NT2/D1 (cell line): ENCODE data around the gene DNTTIP2.
"Not testable (repeated sequence)": the region's sequence is repeated elsewhere in the genome, so short reads cannot be mapped to it uniquely, and the experiment has no call there.

Experiments
- DNase-seq: peaks from one replicate; pipeline ENCODE4 v3.0.0-alpha.2; 2011; ENCODE audit warnings: low read depth, low spot score
- H3K27me3 ChIP-seq: 2 replicates; pipeline ENCODE4 v1.6.0; 2011; ENCODE audit warnings: mild to moderate bottlenecking; ENCODE audit not compliant: insufficient read length, insufficient read depth
- H3K36me3 ChIP-seq: 2 replicates; pipeline ENCODE4 v1.6.1; 2011; ENCODE audit warnings: mild to moderate bottlenecking, low read length, mixed read lengths; ENCODE audit not compliant: insufficient read depth, insufficient read length
- H3K4me1 ChIP-seq: 2 replicates; pipeline ENCODE4 v1.5.1; 2011; ENCODE audit not compliant: insufficient read depth, insufficient read length
- H3K4me3 ChIP-seq: 2 replicates; pipeline ENCODE4 v1.5.1; 2011; ENCODE audit warnings: low read depth; ENCODE audit not compliant: insufficient read length
- H3K9ac ChIP-seq: 2 replicates; pipeline ENCODE4 v1.6.0; 2011; ENCODE audit warnings: low read depth; ENCODE audit not compliant: insufficient read length
- H3K9me3 ChIP-seq: 2 replicates; pipeline ENCODE4 v1.5.1; 2011; ENCODE audit warnings: mild to moderate bottlenecking, low read length; ENCODE audit not compliant: insufficient read depth
- SUZ12 ChIP-seq: IDR thresholded peaks from 2 replicates; pipeline ENCODE4 v1.6.1; 2011; ENCODE audit not compliant: insufficient read length, insufficient read depth; ENCODE audit errors: extremely low read depth
- YY1 ChIP-seq: IDR thresholded peaks from 2 replicates; pipeline ENCODE4 v1.6.1; 2011; ENCODE audit not compliant: insufficient read length, insufficient read depth
- ZNF274 ChIP-seq: IDR thresholded peaks from 2 replicates; pipeline ENCODE4 v1.6.1; 2011; ENCODE audit warnings: mild to moderate bottlenecking, low read depth, low read length

DNTTIP2 gene

GRCh38 chr1:93839307-93839706, 39.7 kb downstream of the DNTTIP2 start:
- Histone ChIP-seq H3K9ac (no peak overlapping the region), H3K36me3 (peaks cover 27% of the 10 kb centered on the region), H3K27me3 (no peaks in the 10 kb centered on the region), H3K4me1 (no peaks in the 10 kb centered on the region), H3K9me3 (peaks cover 32% of the 10 kb centered on the region; the same call in 1 of the 2 replicates), H3K4me3 (no peak overlapping the region)
- TF ChIP-seq ZNF274 (no peak), SUZ12 (no peak), YY1 (no peak)
- DNase-seq, result no peak

GRCh38 chr1:93837961-93838360, 41.0 kb downstream of the DNTTIP2 start:
- Histone ChIP-seq H3K9me3 (peaks cover 43% of the 10 kb centered on the region), H3K4me3 (no peak overlapping the region), H3K4me1 (no peaks in the 10 kb centered on the region), H3K36me3 (peaks cover 27% of the 10 kb centered on the region), H3K27me3 (no peaks in the 10 kb centered on the region), H3K9ac (no peak overlapping the region)
- TF ChIP-seq SUZ12 (no peak), YY1 (no peak), ZNF274 (no peak)
- no peak for DNase-seq

DNA sequence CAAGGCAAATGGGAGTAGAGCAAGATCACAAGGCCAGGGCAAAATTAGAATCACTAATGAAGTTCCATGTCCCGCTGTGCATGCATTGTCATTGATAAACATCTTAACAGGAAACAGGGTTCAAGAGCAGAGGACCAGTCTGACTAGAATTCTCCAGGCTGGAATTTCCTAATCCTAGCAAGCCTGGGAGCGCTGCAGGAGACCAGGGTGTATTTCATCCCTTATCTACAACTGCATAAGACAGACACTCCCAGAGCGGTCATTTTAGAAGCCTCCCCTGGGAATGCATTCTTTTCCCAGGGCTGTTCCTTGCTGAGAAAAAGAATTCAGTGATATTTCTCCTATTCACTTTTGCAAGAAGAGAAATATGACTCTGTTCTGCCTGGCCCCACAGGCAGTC, 45.7 kb downstream of the DNTTIP2 start:
- H3K9ac ChIP-seq, H3K4me3 ChIP-seq, DNase-seq, H3K27me3 ChIP-seq, H3K4me1 ChIP-seq: not testable (repeated sequence)
- H3K36me3 ChIP-seq, result peaks cover 12% of the 10 kb centered on the region
- peaks cover 83% of the 10 kb centered on the region for H3K9me3 ChIP-seq

GRCh38 chr1:93829061-93829460, 49.9 kb downstream of the DNTTIP2 start:
- H3K4me1 ChIP-seq, result peaks cover 7% of the 10 kb centered on the region
- TF ChIP-seq ZNF274 (no peak), SUZ12 (no peak), YY1 (no peak)
- no peak overlapping the region for H3K9ac ChIP-seq
- H3K4me3 ChIP-seq, result no peak overlapping the region
- DNase-seq, result no peak
- no peaks in the 10 kb centered on the region for H3K36me3 ChIP-seq
- no peaks in the 10 kb centered on the region for H3K27me3 ChIP-seq
- peaks cover 53% of the 10 kb centered on the region for H3K9me3 ChIP-seq

DNA sequence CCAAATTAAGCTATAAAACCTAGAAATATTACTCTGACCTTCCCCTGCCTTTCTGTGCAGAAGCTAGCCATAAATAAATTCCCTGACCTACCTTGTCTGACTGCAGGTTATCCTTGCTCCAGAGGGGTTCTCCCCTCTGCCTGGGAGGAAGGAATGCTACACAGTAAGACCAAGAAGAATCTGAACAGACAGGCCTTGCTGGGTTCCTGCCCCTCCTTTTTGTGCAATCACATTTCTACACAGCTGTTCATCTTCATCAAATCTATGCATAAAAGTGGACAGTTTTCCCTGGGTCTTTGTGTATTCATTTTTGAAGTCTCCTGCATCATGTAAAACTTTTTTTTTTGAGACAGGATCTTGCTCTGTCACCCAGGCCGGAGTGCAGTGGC, 50.6 kb downstream of the DNTTIP2 start:
- H3K36me3 ChIP-seq, result no peaks in the 10 kb centered on the region
- H3K4me3 ChIP-seq, result no peak overlapping the region
- peaks cover 7% of the 10 kb centered on the region for H3K4me1 ChIP-seq
- H3K27me3 ChIP-seq, result no peaks in the 10 kb centered on the region
- no peak overlapping the region for H3K9ac ChIP-seq
- H3K9me3 ChIP-seq, result peaks cover 46% of the 10 kb centered on the region
- TF ChIP-seq SUZ12 (no peak), ZNF274 (no peak), YY1 (no peak)
- no peak for DNase-seq

- H3K9ac ChIP-seq, result no peak overlapping the region
- TF ChIP-seq SUZ12, result no peak
- no peak for TF ChIP-seq YY1
- TF ChIP-seq ZNF274, result no peak
- H3K4me1 ChIP-seq, result peaks cover 7% of the 10 kb centered on the region
- H3K27me3 ChIP-seq, result no peaks in the 10 kb centered on the region
- no peaks in the 10 kb centered on the region for H3K36me3 ChIP-seq
- DNase-seq, result no peak
- H3K4me3 ChIP-seq, result no peak overlapping the region
- H3K9me3 ChIP-seq, result peaks cover 41% of the 10 kb centered on the region
These were observed 51.2 kb downstream of the DNTTIP2 start for GRCh38 chr1:93827633-93828366.

GRCh38 chr1:93827128-93827527, 51.9 kb downstream of the DNTTIP2 start:
- no peak for DNase-seq
- Histone ChIP-seq H3K9me3 (peaks cover 34% of the 10 kb centered on the region; the same call in 1 of the 2 replicates), H3K9ac (no peak overlapping the region), H3K27me3 (no peaks in the 10 kb centered on the region), H3K4me1 (peaks cover 7% of the 10 kb centered on the region), H3K4me3 (no peak overlapping the region), H3K36me3 (no peaks in the 10 kb centered on the region)
- TF ChIP-seq SUZ12 (no peak), YY1 (no peak), ZNF274 (no peak)

DNA sequence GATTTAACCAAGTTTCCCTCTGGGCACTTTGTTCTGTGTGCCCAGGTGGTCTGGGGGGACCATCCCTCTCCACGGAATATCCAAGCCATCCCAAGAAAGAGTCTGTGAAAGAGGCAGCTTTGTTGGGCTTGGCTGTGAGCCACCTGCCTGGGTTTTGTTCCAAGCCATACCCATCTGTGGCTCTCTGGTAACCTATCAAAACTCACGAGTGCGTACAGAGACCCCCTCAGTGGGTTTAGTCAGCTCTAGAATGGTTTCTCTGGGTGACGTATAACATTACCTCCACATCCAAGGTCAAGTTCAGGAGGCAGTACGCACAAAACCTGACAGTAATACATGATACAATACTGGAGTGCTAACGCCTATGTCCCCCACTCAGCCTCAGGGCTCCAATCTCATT, 54.2 kb downstream of the DNTTIP2 start:
- H3K4me1 ChIP-seq, result peaks cover 13% of the 10 kb centered on the region
- no peak for DNase-seq
- H3K36me3 ChIP-seq, result no peaks in the 10 kb centered on the region

More for the DNA sequence above, 54.2 kb downstream of the DNTTIP2 start:
- Histone ChIP-seq H3K9ac (no peak overlapping the region), H3K4me3 (no peak overlapping the region), H3K9me3 (peaks cover 11% of the 10 kb centered on the region; the same call in 1 of the 2 replicates), H3K27me3 (no peaks in the 10 kb centered on the region)
- no peak for TF ChIP-seq ZNF274
- TF ChIP-seq YY1, result no peak
- TF ChIP-seq SUZ12, result no peak
